ENCODE data around the gene STMN3.

STMN3 gene

DNA sequence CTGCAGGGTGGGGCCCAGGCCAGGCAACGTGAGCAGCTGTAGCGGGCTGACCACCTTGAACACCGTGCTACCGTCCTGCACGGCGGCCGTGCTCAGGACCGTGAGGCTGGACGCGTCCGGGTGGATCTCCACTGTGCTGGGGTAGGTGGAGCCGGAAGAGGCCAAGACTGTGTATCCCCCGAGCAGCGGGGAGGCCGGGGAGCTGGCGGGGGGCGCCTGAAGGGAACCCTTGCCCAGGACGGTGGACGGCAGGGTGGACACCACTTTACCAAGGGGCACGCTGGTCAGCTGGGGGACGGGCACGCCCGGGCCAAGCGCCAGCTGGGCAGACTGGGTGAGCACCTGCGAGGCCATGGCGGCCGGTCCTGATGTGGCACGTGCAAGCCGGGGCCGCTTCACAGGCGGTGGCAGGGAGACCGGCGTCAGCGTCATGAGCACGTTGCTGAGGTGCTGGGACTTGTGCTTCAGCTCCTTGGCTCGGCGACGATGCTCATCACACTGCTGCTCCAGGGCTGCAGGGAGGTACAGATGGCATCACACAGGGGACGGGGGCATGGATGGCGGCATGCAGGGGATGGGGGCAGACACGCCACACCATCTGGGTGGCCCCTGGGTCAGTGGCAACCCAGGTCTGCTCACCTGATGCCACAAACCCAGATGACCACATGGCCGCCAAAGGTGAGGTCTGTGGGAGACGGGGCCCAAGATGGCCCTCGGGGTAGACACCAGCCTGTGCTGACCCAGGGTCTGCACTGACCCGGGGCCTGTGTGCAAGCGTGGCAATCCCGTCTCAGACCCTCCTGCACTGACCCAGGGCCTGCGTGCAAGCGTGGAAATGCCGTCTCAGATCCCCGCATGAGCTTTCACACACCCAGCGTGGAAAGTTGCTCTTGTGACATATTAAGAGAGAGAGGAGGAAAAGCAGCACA, 62.7 kb downstream of the STMN3 start:
- DNase-seq = no peak
